GM23248 (cell line): ENCODE results near the gene ENTHD1. TPM values are rescaled to one million over a fixed set of nuclear protein-coding genes. Genes with fewer than 3 reads are reported as not detected.

ENCODE experiments used
- DNase-seq: peaks from one replicate; pipeline ENCODE4 v3.0.0-alpha.2; 2015
- H2AFZ ChIP-seq: fragments of 200-600 bp; sonication (generic); 2 replicates; pipeline ENCODE4 v1.6.1; 2016; ENCODE audit warnings: antibody characterized with exemption
- H3F3A ChIP-seq: fragments of 200-600 bp; sonication (generic); 2 replicates; pipeline ENCODE4 v1.6.1; 2016; ENCODE audit warnings: mild to moderate bottlenecking, antibody characterized with exemption, mixed run types; ENCODE audit not compliant: insufficient read depth
- H3K27ac ChIP-seq: fragments of 200-600 bp; sonication (generic); 2 replicates; pipeline ENCODE4 v1.5.1; 2016; ENCODE audit warnings: mild to moderate bottlenecking
- H3K27me3 ChIP-seq: fragments of 200-600 bp; sonication (generic); replicated peaks from 2 replicates; pipeline ENCODE4 v1.6.1; 2016; ENCODE audit warnings: mild to moderate bottlenecking; ENCODE audit not compliant: insufficient read depth
- H3K36me3 ChIP-seq: fragments of 200-600 bp; sonication (generic); 2 replicates; pipeline ENCODE4 v1.6.1; 2016; ENCODE audit warnings: low read depth, mild to moderate bottlenecking
- H3K4me1 ChIP-seq: fragments of 200-600 bp; sonication (generic); 2 replicates; pipeline ENCODE4 v1.6.1; 2016; ENCODE audit warnings: mild to moderate bottlenecking; ENCODE audit not compliant: insufficient read depth
- H3K4me2 ChIP-seq: fragments of 200-600 bp; sonication (generic); one replicate; pipeline ENCODE4 v1.6.1; 2016; ENCODE audit warnings: mild to moderate bottlenecking; ENCODE audit not compliant: unreplicated experiment
- H3K4me3 ChIP-seq: fragments of 200-600 bp; sonication (generic); 2 replicates; pipeline ENCODE4 v1.5.1; 2016; ENCODE audit warnings: mild to moderate bottlenecking
- H3K79me2 ChIP-seq: fragments of 200-600 bp; sonication (generic); 2 replicates; pipeline ENCODE4 v1.6.1; 2016; ENCODE audit warnings: mild to moderate bottlenecking; ENCODE audit not compliant: insufficient read depth
- H3K9ac ChIP-seq: fragments of 200-600 bp; sonication (generic); 2 replicates; pipeline ENCODE4 v1.6.1; 2016; ENCODE audit warnings: mild to moderate bottlenecking
- H3K9me2 ChIP-seq: fragments of 200-600 bp; sonication (generic); 2 replicates; pipeline ENCODE4 v1.6.1; 2016; ENCODE audit warnings: mixed run types, mild to moderate bottlenecking, moderate library complexity; ENCODE audit not compliant: insufficient read depth
- H3K9me3 ChIP-seq: fragments of 200-600 bp; sonication (generic); one replicate; pipeline ENCODE4 v1.6.1; 2017; ENCODE audit warnings: low read depth
- H4K20me1 ChIP-seq: fragments of 200-600 bp; sonication (generic); 2 replicates; pipeline ENCODE4 v1.6.0; 2016; ENCODE audit not compliant: insufficient read depth
- EZH2 ChIP-seq: fragments of 200-600 bp; sonication (generic); IDR thresholded peaks from 2 replicates; pipeline ENCODE4 v1.6.1; 2018; ENCODE audit warnings: antibody characterized with exemption, mild to moderate bottlenecking; ENCODE audit not compliant: insufficient read depth, poor library complexity, severe bottlenecking
- EZH2phosphoT487 ChIP-seq: fragments of 200-600 bp; sonication (generic); IDR thresholded peaks from 2 replicates; pipeline ENCODE4 v1.6.1; 2018; ENCODE audit warnings: antibody characterized with exemption, moderate library complexity, mild to moderate bottlenecking, low read depth; ENCODE audit not compliant: insufficient read depth
- WGBS, 2 experiments: methylation state at CpG; one replicate each; pipeline ENCODE4 v1.1.6; 2015 to 2017; ENCODE audit warnings: low lambda C conversion rate in 2 of 2, low coverage in 1 of 2; ENCODE audit errors: missing lambda C conversion rate in 2 of 2; 5-methylcytosine and 5-hydroxymethylcytosine counted together
- in situ Hi-C: fragments of 300-500 bp; cut with MboI; formaldehyde crosslinking; loops from 2 replicates; pipeline ENCODE4 v1.15.0; 2020
- polyA plus RNA-seq: library from polyadenylated mRNA; unstranded; fragments of >200 nt; fragmentation: Nextera tagmentation; extraction: Ambion mirVana; gene quantifications from 2 replicates; pipeline ENCODE4 v1.2.1, GENCODE V29; 2016
- total RNA-seq: library from RNA; depleted of rRNA; stranded (reverse); fragments of >200 nt; shearing (Covaris generic); gene quantifications from 2 replicates; pipeline ENCODE4 v1.2.3, GENCODE V29; 2014

ENTHD1 gene
- total and polyA plus RNA-seq, 2 experiments from 2014 or later: not detected

DNA sequence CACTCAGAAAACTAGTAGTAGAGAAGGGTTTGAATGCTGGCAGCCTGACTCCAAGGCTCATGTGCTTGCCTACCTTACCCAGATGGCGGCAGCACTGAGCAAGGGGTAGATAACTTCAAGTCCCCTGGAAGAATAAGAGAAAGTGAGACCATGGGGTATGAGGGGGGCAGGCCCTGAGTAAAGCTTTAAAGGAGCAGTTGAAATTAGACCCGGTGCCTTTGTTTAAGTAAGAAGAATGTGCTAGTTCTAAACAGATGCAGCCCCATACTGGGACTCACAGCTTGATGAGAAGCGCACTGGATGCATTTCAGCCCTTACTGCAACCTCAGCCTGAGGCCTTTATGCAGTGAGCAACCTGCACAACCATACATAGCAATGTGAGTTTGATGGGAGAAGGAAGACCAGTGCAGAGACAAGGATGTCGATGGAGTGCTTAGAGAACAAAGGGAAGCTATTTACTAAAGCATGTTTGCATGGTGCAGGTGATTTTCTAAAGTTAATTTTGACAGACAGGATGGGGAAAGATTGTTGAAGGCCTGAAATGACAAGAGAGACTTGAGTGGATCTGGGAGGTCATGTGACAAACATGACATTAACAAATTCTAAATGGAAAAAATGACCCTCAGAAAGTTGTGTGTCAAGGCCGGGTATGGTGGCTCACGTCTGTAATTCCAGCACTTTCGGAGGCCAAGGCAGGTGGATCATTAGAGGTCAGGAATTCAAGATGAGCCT, 39.5 kb upstream of the ENTHD1 start:
- H3F3A ChIP-seq: no peaks in the 10 kb centered on the region
- no peak overlapping the region for H3K4me2 ChIP-seq
- no peaks in the 10 kb centered on the region for H3K9me2 ChIP-seq
- H3K79me2 ChIP-seq: no peaks in the 10 kb centered on the region
- no peak overlapping the region for H2AFZ ChIP-seq
- peaks cover 86% of the 10 kb centered on the region for H3K27me3 ChIP-seq
- TF ChIP-seq EZH2phosphoT487 (no peak), EZH2 (no peak)
- in situ Hi-C loops: no loop called here
- DNase-seq: peak; percentile 36
- no peaks in the 10 kb centered on the region for H3K9me3 ChIP-seq
- no peaks in the 10 kb centered on the region for H3K4me1 ChIP-seq
- no peaks in the 10 kb centered on the region for H3K36me3 ChIP-seq
- H3K9ac ChIP-seq: no peak overlapping the region
- no peak overlapping the region for H3K27ac ChIP-seq
- H4K20me1 ChIP-seq: no peaks in the 10 kb centered on the region
- 59 to 62% methylated on average over 7 of the region's 7 CpGs for WGBS, 2 experiments
- H3K4me3 ChIP-seq: no peak overlapping the region

DNA sequence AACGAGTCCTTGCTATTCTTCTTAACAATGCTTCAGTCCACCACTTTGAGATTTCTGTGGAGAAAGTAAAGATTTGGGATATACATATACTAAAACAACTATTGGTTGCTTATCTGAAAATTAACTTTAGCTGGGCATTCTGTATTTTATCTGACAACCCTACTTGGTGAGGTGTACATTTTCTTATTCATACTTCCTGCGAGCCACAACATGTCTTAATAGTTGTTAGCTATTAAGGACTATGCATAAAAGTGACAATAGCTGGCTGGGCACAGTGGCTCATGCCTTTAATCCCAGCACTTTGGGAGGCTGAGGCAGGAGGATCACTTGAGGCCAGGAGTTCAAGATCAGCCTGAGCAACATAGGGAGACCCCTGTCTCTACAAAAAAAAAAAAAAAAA, 38.6 kb upstream of the ENTHD1 start:
- Histone ChIP-seq H3K27ac (no peak overlapping the region), H2AFZ (no peak overlapping the region), H3K4me1 (no peaks in the 10 kb centered on the region), H3K27me3 (peaks cover 83% of the 10 kb centered on the region), H3K4me2 (no peak overlapping the region), H3K9me3 (no peaks in the 10 kb centered on the region), H3K36me3 (no peaks in the 10 kb centered on the region), H4K20me1 (no peaks in the 10 kb centered on the region), H3F3A (no peaks in the 10 kb centered on the region), H3K4me3 (no peak overlapping the region), H3K9me2 (no peaks in the 10 kb centered on the region), H3K9ac (no peak overlapping the region), H3K79me2 (no peaks in the 10 kb centered on the region)
- no peak for DNase-seq
- WGBS, 2 experiments: 23 to 33% methylated on average over 2 of the region's 2 CpGs
- TF ChIP-seq EZH2: no peak
- no peak for TF ChIP-seq EZH2phosphoT487
- in situ Hi-C loops: no loop called here

DNA sequence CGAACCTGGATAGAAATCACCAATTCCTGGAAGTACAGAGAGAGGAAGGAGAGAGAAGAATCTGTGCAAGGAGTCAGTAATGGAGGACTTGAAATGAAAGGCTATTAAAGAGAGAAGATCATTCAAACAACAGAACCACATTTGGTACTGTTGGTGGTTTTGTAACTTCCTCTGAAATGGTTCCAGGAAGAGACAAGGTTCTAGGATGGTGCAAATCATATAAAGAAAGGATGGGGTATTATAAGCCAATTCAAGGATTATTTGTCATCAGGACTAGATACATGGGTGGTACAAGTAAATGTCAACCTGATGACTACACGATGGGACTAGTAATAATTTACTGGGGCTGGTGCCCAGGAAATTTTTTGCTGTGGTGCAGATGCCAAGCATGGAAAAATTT, 37.7 kb upstream of the ENTHD1 start:
- H3K4me3 ChIP-seq: no peak overlapping the region
- no peak overlapping the region for H3K9ac ChIP-seq
- no peaks in the 10 kb centered on the region for H4K20me1 ChIP-seq
- DNase-seq: no peak
- H3K4me2 ChIP-seq: no peak overlapping the region
- TF ChIP-seq EZH2 (no peak), EZH2phosphoT487 (no peak)
- no peak overlapping the region for H2AFZ ChIP-seq
- no peaks in the 10 kb centered on the region for H3K9me2 ChIP-seq
- WGBS, 2 experiments: 7 to 10% methylated on average over 2 of the region's 2 CpGs
- no peaks in the 10 kb centered on the region for H3F3A ChIP-seq
- no peaks in the 10 kb centered on the region for H3K9me3 ChIP-seq
- H3K4me1 ChIP-seq: no peaks in the 10 kb centered on the region
- H3K79me2 ChIP-seq: no peaks in the 10 kb centered on the region
- H3K36me3 ChIP-seq: no peaks in the 10 kb centered on the region
- peaks cover 79% of the 10 kb centered on the region for H3K27me3 ChIP-seq
- in situ Hi-C loops: no loop called here
- no peak overlapping the region for H3K27ac ChIP-seq

DNA sequence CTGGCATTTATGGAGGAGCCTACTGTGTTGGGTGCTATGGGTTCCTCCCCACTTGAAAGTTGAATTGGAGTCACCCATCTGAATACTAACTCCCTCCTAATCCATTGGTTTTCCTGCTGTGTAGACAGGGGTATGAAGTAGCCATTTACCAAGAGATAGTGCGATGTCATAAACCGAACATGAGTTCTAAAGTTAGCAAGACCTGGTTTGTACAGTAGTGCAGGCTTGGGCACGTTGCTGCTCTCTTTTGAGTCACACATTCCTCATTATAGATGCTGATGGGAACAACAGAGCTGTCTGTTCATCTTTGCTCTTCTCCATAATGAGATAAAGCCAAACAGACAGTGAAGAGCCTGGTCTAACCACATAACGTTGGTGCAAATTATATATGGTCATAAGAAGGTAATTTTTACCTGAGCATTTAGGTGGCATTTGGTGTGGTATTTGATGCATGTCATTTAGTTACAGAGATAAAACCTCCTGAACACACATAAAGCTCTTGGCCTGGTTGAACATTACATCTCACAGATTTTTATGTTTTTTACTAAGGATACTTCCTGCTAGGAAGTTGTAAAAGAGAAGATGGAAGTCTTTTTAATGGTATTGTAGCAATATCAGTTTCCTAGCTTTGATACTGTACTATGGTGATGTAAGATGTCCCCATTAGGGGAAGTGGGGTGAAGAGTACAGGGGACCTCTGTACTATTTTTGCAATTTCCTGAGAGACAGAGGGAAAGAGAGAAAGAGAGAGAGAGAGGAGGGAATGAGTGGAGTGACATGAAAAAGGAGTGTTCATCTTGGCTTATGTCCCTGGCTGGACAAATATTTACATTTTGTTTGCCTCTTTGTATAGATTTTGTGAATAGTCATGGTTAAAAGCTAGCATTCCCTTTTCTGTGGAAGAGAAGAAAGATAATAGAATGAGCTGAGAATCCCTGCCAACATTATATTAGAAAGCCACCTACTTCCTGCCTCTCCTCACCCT, 35.3 kb upstream of the ENTHD1 start:
- H4K20me1 ChIP-seq: no peaks in the 10 kb centered on the region
- no peak overlapping the region for H3K4me3 ChIP-seq
- H3K9ac ChIP-seq: no peak overlapping the region
- no peaks in the 10 kb centered on the region for H3F3A ChIP-seq
- H3K4me1 ChIP-seq: no peaks in the 10 kb centered on the region
- no peak for TF ChIP-seq EZH2
- TF ChIP-seq EZH2phosphoT487: no peak
- no peak overlapping the region for H3K4me2 ChIP-seq
- peaks cover 79% of the 10 kb centered on the region for H3K27me3 ChIP-seq
- H3K79me2 ChIP-seq: no peaks in the 10 kb centered on the region
- DNase-seq: no peak
- no peaks in the 10 kb centered on the region for H3K9me2 ChIP-seq
- no peak overlapping the region for H2AFZ ChIP-seq
- in situ Hi-C loops: no loop called here
- no peak overlapping the region for H3K27ac ChIP-seq
- H3K36me3 ChIP-seq: no peaks in the 10 kb centered on the region
- no peaks in the 10 kb centered on the region for H3K9me3 ChIP-seq
- 45 to 60% methylated on average over 4 of the region's 4 CpGs for WGBS, 2 experiments
